Measurements from ENCODE around the gene LRMDA. TPM values are rescaled to one million over a fixed set of nuclear protein-coding genes. Genes with fewer than 3 reads are reported as not detected.

LRMDA gene
- total RNA-seq, 5 donors from 2014 or later (not counting 1 experiment from before 2014, with no cell fraction given), result 0.30 to 1.2 TPM; not detected in 3

GRCh38 chr10:76558996-76559891 lies 1127.8 kb downstream of the LRMDA start:
- no peaks in the 10 kb centered on the region for H3K36me3 Mint-ChIP-seq
- no peaks in the 10 kb centered on the region for H3K4me1 Mint-ChIP-seq
- no peak overlapping the region for H3K27ac Mint-ChIP-seq
- Histone ChIP-seq H3K4me1 (ENCODE audit: control insufficient read depth in 1 of 2, extremely low read depth in 1 of 2, insufficient read depth in 2 of 2, low read length in 2 of 2) (no peaks in the 10 kb centered on the region), H3K27ac (ENCODE audit: low read length) (no peak overlapping the region), H3K9me3 (no peaks in the 10 kb centered on the region), H3K27me3 (replicated peaks in 1 of 2; ENCODE audit: control insufficient read depth in 2 of 2, extremely low read depth in 1 of 2, insufficient read depth in 2 of 2, low read length in 1 of 2) (no peaks in the 10 kb centered on the region), H3K4me3 (ENCODE audit: control insufficient read depth in 1 of 2, extremely low read depth in 1 of 2, low read length in 1 of 2) (no peak overlapping the region), H3K36me3 (ENCODE audit: control insufficient read depth in 2 of 2, extremely low read depth in 1 of 2, insufficient read depth in 1 of 2, low read length in 1 of 2) (no peaks in the 10 kb centered on the region)
- H3K4me3 Mint-ChIP-seq, result no peak overlapping the region
- no CpG with 5 or more reads among the region's 3 CpGs for WGBS (ENCODE audit: insufficient coverage)
- ATAC-seq (replicated peaks in 1 of 4), result no peak
- CTCF ChIA-PET, result no interaction called here
- H3K27me3 Mint-ChIP-seq, result peaks cover 0 to 4% of the 10 kb centered on the region in 2 donors
- H3K9me3 Mint-ChIP-seq, result peaks cover 0 to under 1% (median 0%) of the 10 kb centered on the region in 3 donors
- POLR2A ChIA-PET, result no interaction called here
- no peak for DNase-seq

DNA sequence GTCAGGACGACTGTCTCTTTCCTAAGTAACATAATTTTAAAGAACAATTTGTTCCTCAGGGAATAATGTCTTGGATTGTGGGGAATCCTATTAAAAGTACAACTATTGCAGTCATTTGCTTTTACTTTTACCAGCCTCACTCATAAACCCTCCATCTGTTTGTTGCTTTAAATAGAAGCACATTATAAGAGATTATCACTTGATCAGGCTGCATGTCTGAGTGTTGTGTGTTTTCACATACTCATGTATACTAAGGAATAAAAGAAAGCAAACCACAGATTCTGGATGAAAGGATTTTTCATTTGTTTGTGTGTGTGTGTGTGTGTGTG lies 1128.4 kb downstream of the LRMDA start:
- Mint-ChIP-seq H3K4me3 (no peak overlapping the region), H3K27ac (no peak overlapping the region), H3K4me1 (no peaks in the 10 kb centered on the region), H3K27me3 (peaks cover 0 to 4% of the 10 kb centered on the region in 2 donors), H3K9me3 (peaks cover 0 to 4% (median 0%) of the 10 kb centered on the region in 3 donors), H3K36me3 (no peaks in the 10 kb centered on the region)
- no peak for ATAC-seq (replicated peaks in 1 of 4)
- Histone ChIP-seq H3K4me3 (ENCODE audit: control insufficient read depth in 1 of 2, extremely low read depth in 1 of 2, low read length in 1 of 2) (no peak overlapping the region), H3K4me1 (ENCODE audit: control insufficient read depth in 1 of 2, extremely low read depth in 1 of 2, insufficient read depth in 2 of 2, low read length in 2 of 2) (no peaks in the 10 kb centered on the region), H3K27me3 (replicated peaks in 1 of 2; ENCODE audit: control insufficient read depth in 2 of 2, extremely low read depth in 1 of 2, insufficient read depth in 2 of 2, low read length in 1 of 2) (no peaks in the 10 kb centered on the region), H3K9me3 (no peaks in the 10 kb centered on the region), H3K36me3 (ENCODE audit: control insufficient read depth in 2 of 2, extremely low read depth in 1 of 2, insufficient read depth in 1 of 2, low read length in 1 of 2) (no peaks in the 10 kb centered on the region), H3K27ac (ENCODE audit: low read length) (no peak overlapping the region)
- WGBS (ENCODE audit: insufficient coverage), result no CpG with 5 or more reads among the region's 1 CpG
- ChIA-PET CTCF (no interaction called here), POLR2A (no interaction called here)
- no peak for DNase-seq

DNA sequence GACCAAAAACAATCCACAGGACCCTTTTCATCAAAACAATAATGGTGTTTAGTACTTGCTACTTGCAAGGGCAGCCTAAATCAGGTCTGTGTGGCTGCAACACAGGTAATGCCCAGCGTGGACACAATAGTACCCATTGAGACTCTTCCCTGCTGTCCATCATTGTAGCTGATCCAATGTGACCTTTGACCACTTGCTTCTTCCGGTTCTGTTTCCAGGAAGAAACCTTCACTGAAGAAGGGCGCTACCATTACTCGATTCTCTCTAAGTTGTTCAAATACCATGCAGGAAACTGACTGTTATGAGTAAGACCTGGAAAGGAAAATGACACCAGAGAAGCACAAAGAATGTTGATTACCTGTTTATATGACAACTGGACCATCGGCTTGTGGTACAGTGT lies 1128.9 kb downstream of the LRMDA start:
- peaks cover 0 to 4% of the 10 kb centered on the region in 2 donors for H3K27me3 Mint-ChIP-seq
- CTCF ChIA-PET, result no interaction called here
- WGBS (ENCODE audit: insufficient coverage), result 82% methylated on average over 2 of the region's 5 CpGs
- no peaks in the 10 kb centered on the region for H3K4me1 Mint-ChIP-seq
- H3K36me3 ChIP-seq (ENCODE audit: control insufficient read depth in 2 of 2, extremely low read depth in 1 of 2, insufficient read depth in 1 of 2, low read length in 1 of 2), result no peaks in the 10 kb centered on the region
- H3K27ac ChIP-seq (ENCODE audit: low read length), result no peak overlapping the region
- no peak overlapping the region for H3K4me3 Mint-ChIP-seq
- H3K27me3 ChIP-seq (replicated peaks in 1 of 2; ENCODE audit: control insufficient read depth in 2 of 2, extremely low read depth in 1 of 2, insufficient read depth in 2 of 2, low read length in 1 of 2), result no peaks in the 10 kb centered on the region
- no peak for DNase-seq
- H3K4me3 ChIP-seq (ENCODE audit: control insufficient read depth in 1 of 2, extremely low read depth in 1 of 2, low read length in 1 of 2), result no peak overlapping the region
- no peaks in the 10 kb centered on the region for H3K36me3 Mint-ChIP-seq
- H3K27ac Mint-ChIP-seq, result no peak overlapping the region
- ATAC-seq (replicated peaks in 1 of 4), result no peak
- H3K4me1 ChIP-seq (ENCODE audit: control insufficient read depth in 1 of 2, extremely low read depth in 1 of 2, insufficient read depth in 2 of 2, low read length in 2 of 2), result no peaks in the 10 kb centered on the region
- POLR2A ChIA-PET, result no interaction called here
- H3K9me3 Mint-ChIP-seq, result peaks cover 0 to 4% (median 0%) of the 10 kb centered on the region in 3 donors
- H3K9me3 ChIP-seq, result no peaks in the 10 kb centered on the region

DNA sequence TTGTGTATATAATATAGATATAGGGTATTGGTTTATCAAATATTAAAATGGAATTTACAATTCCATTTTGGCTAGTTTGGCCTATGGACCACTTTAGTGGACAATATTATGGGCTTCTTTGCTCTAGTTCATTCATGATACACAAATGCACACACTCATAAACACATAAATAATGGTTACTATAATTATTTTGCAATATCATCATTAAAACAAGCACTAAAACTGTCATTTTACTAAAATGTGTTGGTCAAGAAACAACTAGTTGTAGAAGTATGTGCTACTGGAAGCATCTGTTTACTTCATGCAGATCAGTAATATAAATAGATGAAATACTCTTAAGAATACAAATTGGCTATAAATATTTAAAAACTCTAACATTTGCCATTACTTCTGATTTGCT lies 1131.9 kb downstream of the LRMDA start:
- Mint-ChIP-seq H3K4me1 (no peaks in the 10 kb centered on the region), H3K36me3 (no peaks in the 10 kb centered on the region), H3K27ac (no peak overlapping the region), H3K27me3 (peaks cover 0 to 4% of the 10 kb centered on the region in 2 donors), H3K9me3 (peaks cover 0 to 9% (median 0%) of the 10 kb centered on the region in 3 donors), H3K4me3 (no peak overlapping the region)
- no peak for DNase-seq
- no peaks in the 10 kb centered on the region for H3K36me3 ChIP-seq (ENCODE audit: control insufficient read depth in 2 of 2, extremely low read depth in 1 of 2, insufficient read depth in 1 of 2, low read length in 1 of 2)
- H3K4me1 ChIP-seq (ENCODE audit: control insufficient read depth in 1 of 2, extremely low read depth in 1 of 2, insufficient read depth in 2 of 2, low read length in 2 of 2), result no peaks in the 10 kb centered on the region
- no peaks in the 10 kb centered on the region for H3K27me3 ChIP-seq (replicated peaks in 1 of 2; ENCODE audit: control insufficient read depth in 2 of 2, extremely low read depth in 1 of 2, insufficient read depth in 2 of 2, low read length in 1 of 2)
- POLR2A ChIA-PET, result no interaction called here
- no peak overlapping the region for H3K27ac ChIP-seq (ENCODE audit: low read length)
- no peak for ATAC-seq (replicated peaks in 1 of 4)
- no peaks in the 10 kb centered on the region for H3K9me3 ChIP-seq
- H3K4me3 ChIP-seq (ENCODE audit: control insufficient read depth in 1 of 2, extremely low read depth in 1 of 2, low read length in 1 of 2), result no peak overlapping the region
- CTCF ChIA-PET, result no interaction called here

- WGBS (ENCODE audit: insufficient coverage), result no CpG with 5 or more reads among the region's 1 CpG
- no peak overlapping the region for H3K27ac ChIP-seq (ENCODE audit: low read length)
- no peak for DNase-seq
- no peaks in the 10 kb centered on the region for H3K9me3 ChIP-seq
- ATAC-seq (replicated peaks in 1 of 4), result no peak
- H3K4me3 Mint-ChIP-seq, result no peak overlapping the region
- no peaks in the 10 kb centered on the region for H3K4me1 Mint-ChIP-seq
- no peak overlapping the region for H3K27ac Mint-ChIP-seq
- no peaks in the 10 kb centered on the region for H3K36me3 Mint-ChIP-seq
- H3K4me1 ChIP-seq (ENCODE audit: control insufficient read depth in 1 of 2, extremely low read depth in 1 of 2, insufficient read depth in 2 of 2, low read length in 2 of 2), result no peaks in the 10 kb centered on the region
- H3K4me3 ChIP-seq (ENCODE audit: control insufficient read depth in 1 of 2, extremely low read depth in 1 of 2, low read length in 1 of 2), result no peak overlapping the region
- H3K36me3 ChIP-seq (ENCODE audit: control insufficient read depth in 2 of 2, extremely low read depth in 1 of 2, insufficient read depth in 1 of 2, low read length in 1 of 2), result no peaks in the 10 kb centered on the region
- no peaks in the 10 kb centered on the region for H3K27me3 Mint-ChIP-seq
- ChIA-PET POLR2A (no interaction called here), CTCF (no interaction called here)
- H3K9me3 Mint-ChIP-seq, result peaks cover 5 to 11% (median 7%) of the 10 kb centered on the region in 3 donors
- no peaks in the 10 kb centered on the region for H3K27me3 ChIP-seq (replicated peaks in 1 of 2; ENCODE audit: control insufficient read depth in 2 of 2, extremely low read depth in 1 of 2, insufficient read depth in 2 of 2, low read length in 1 of 2)
Measured at GRCh38 chr10:76572021-76572420, 1140.6 kb downstream of the LRMDA start.

DNA sequence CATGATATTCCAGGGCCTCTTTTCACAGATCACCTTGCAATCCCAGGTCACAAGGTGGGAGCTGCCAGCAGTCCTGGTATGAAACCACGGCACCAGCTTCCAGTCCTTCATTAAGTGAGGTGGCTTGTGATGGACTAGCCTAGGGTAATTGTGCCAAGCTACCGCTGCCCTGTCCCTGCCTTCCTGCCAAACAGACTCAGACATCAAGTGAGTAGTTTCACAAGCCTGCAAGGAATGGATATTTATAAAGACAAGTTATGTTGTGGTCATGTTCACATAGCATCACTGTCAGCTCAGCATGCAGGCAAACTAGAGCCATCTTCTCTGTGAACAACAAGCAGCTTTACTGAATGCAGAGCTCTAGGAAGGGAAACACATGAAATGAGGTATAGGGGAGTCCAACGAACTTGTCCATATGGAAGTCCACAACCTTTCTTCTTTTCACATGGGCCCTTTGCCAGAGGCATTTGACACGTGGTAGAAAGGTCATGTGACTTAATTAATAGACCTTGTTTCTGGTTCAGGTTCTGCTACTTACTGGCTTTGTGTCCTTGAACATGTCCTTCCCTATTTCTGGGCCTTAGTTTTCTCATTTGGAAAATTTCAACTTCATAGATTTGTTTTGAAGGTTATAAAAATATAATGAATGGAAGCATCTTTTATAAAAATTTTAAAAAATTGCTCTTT lies 1145.0 kb downstream of the LRMDA start:
- Mint-ChIP-seq H3K4me3 (no peak overlapping the region), H3K27me3 (no peaks in the 10 kb centered on the region), H3K27ac (no peak overlapping the region), H3K9me3 (peaks cover 5 to 11% (median 7%) of the 10 kb centered on the region in 3 donors), H3K4me1 (no peaks in the 10 kb centered on the region), H3K36me3 (no peaks in the 10 kb centered on the region)
- POLR2A ChIA-PET, result no interaction called here
- no peaks in the 10 kb centered on the region for H3K9me3 ChIP-seq
- WGBS (ENCODE audit: insufficient coverage), result 60% methylated on average over 1 of the region's 4 CpGs
- no peaks in the 10 kb centered on the region for H3K27me3 ChIP-seq (replicated peaks in 1 of 2; ENCODE audit: control insufficient read depth in 2 of 2, extremely low read depth in 1 of 2, insufficient read depth in 2 of 2, low read length in 1 of 2)
- DNase-seq (no peak), ATAC-seq (replicated peaks in 1 of 4) (no peak)
- H3K36me3 ChIP-seq (ENCODE audit: control insufficient read depth in 2 of 2, extremely low read depth in 1 of 2, insufficient read depth in 1 of 2, low read length in 1 of 2), result no peaks in the 10 kb centered on the region
- CTCF ChIA-PET, result no interaction called here
- no peak overlapping the region for H3K27ac ChIP-seq (ENCODE audit: low read length)
- no peak overlapping the region for H3K4me3 ChIP-seq (ENCODE audit: control insufficient read depth in 1 of 2, extremely low read depth in 1 of 2, low read length in 1 of 2)
- H3K4me1 ChIP-seq (ENCODE audit: control insufficient read depth in 1 of 2, extremely low read depth in 1 of 2, insufficient read depth in 2 of 2, low read length in 2 of 2), result no peaks in the 10 kb centered on the region

All from T-cell (primary cell).